HepG2 (cell line): ENCODE data around the gene HELZ2. TPM values are rescaled to one million over a fixed set of nuclear protein-coding genes. Genes with fewer than 3 reads are reported as not detected.

Experiments used
- ARID5B ChIP-seq: IDR thresholded peaks from 2 replicates; pipeline ENCODE4 v1.4.0; 2020; ENCODE audit warnings: mild to moderate bottlenecking, missing genetic modification reagents
- BCL3 ChIP-seq: sonication (generic); formaldehyde crosslinking; IDR thresholded peaks from 2 replicates; pipeline ENCODE4 v1.5.1; 2020; ENCODE audit warnings: mild to moderate bottlenecking, missing genetic modification reagents, moderate library complexity
- CBX5 ChIP-seq: sonication (generic); formaldehyde crosslinking; IDR thresholded peaks from 2 replicates; pipeline ENCODE4 v1.4.0; 2020; ENCODE audit warnings: missing genetic modification reagents, borderline replicate concordance
- DZIP1 ChIP-seq: sonication (generic); formaldehyde crosslinking; IDR thresholded peaks from 2 replicates; pipeline ENCODE4 v1.5.0; 2020; ENCODE audit warnings: mild to moderate bottlenecking, missing genetic modification reagents
- FOXA1 ChIP-seq, 2 experiments: fragments of 450-650 bp in 1 of 2; sonication (generic) in 1 of 2; formaldehyde crosslinking in 1 of 2; IDR thresholded peaks; 2 replicates each; pipeline versions ENCODE4 v1.4.0 to v1.6.1; 2016 to 2020; ENCODE audit warnings: missing genetic modification reagents in 1 of 2
- JARID2 ChIP-seq: sonication (generic); formaldehyde crosslinking; IDR thresholded peaks from 2 replicates; pipeline ENCODE4 v1.8.1; 2023; ENCODE audit warnings: missing genetic modification reagents, inconsistent platforms; ENCODE audit not compliant: insufficient replicate concordance
- TP53 ChIP-seq: sonication (generic); formaldehyde crosslinking; conservative IDR thresholded peaks from 2 replicates; pipeline ENCODE4 v1.4.0; 2020; ENCODE audit warnings: missing genetic modification reagents
- ZBTB1 ChIP-seq: sonication (generic); formaldehyde crosslinking; IDR thresholded peaks from 2 replicates; pipeline ENCODE4 v1.4.0; 2020; ENCODE audit warnings: missing genetic modification reagents, borderline replicate concordance
- ZBTB39 ChIP-seq: sonication (generic); formaldehyde crosslinking; IDR thresholded peaks from 2 replicates; pipeline ENCODE4 v1.5.0; 2020; ENCODE audit warnings: missing genetic modification reagents
- ZNF362 ChIP-seq: sonication (generic); formaldehyde crosslinking; IDR thresholded peaks from 2 replicates; pipeline ENCODE4 v1.4.0; 2020; ENCODE audit warnings: missing genetic modification reagents, mild to moderate bottlenecking, borderline replicate concordance
- ZNF367 ChIP-seq: sonication (generic); formaldehyde crosslinking; IDR thresholded peaks from 2 replicates; pipeline ENCODE4 v1.4.0; 2020; ENCODE audit warnings: missing genetic modification reagents, borderline replicate concordance
- ZNF460 ChIP-seq: sonication (generic); formaldehyde crosslinking; IDR thresholded peaks from 2 replicates; pipeline ENCODE4 v1.5.1; 2020; ENCODE audit warnings: missing genetic modification reagents, mild to moderate bottlenecking, borderline replicate concordance
- ZNF501 ChIP-seq: sonication (generic); formaldehyde crosslinking; IDR thresholded peaks from 2 replicates; pipeline ENCODE4 v1.5.1; 2020; ENCODE audit warnings: mild to moderate bottlenecking, moderate library complexity, missing genetic modification reagents
- ZNF616 ChIP-seq: sonication (generic); formaldehyde crosslinking; IDR thresholded peaks from 2 replicates; pipeline ENCODE4 v1.5.0; 2020; ENCODE audit warnings: low read depth, mild to moderate bottlenecking, missing genetic modification reagents
- ZNF782 ChIP-seq: sonication (generic); formaldehyde crosslinking; IDR thresholded peaks from 2 replicates; pipeline ENCODE4 v1.4.0; 2020; ENCODE audit warnings: missing genetic modification reagents, mild to moderate bottlenecking, borderline replicate concordance
- polyA plus RNA-seq, 8 experiments: library from polyadenylated mRNA; depleted of rRNA in 3 of 8; stranded (reverse) in 7 of 8; unstranded in 1 of 8; fragments of >200 nt; fragmentation: Illumina TruSeq in 4 of 8; extraction: Trizol in 4 of 8; gene quantifications; 2 replicates each; pipeline versions ENCODE4 v1.2.1 to v1.2.3, GENCODE V29; 2011 to 2016; ENCODE audit warnings: low read depth in 4 of 8, missing spikeins in 1 of 8, mixed read lengths in 1 of 8; ENCODE audit not compliant: insufficient read depth in 1 of 8
- total RNA-seq, 5 experiments: library from RNA; depleted of rRNA; stranded (reverse); fragments of >200 nt; fragmentation: Illumina TruSeq; extraction: Trizol; gene quantifications; 2 replicates each; pipeline ENCODE4 v1.2.3, GENCODE V29; 2016; ENCODE audit warnings: low read depth in 1 of 5

HELZ2 gene
- total and polyA plus RNA-seq, 2 of the 13 experiments (the other 11 are each of a cell fraction or from before 2014, with no cell fraction given): 9.6 to 10.1 TPM

- TF ChIP-seq ZNF616 (CRISPR knock-in tag) (0 out of 2 replicates have a peak, but pooled peaks have one; percentile 20), JARID2 (CRISPR knock-in tag) (no peak), ZNF460 (no peak), TP53 (no peak), ZNF501 (CRISPR knock-in tag) (peak; percentile 56; the same call in 1 of the 2 replicates), ZNF782 (CRISPR knock-in tag) (peak; percentile 25; the same call in 1 of the 2 replicates), ARID5B (CRISPR knock-in tag) (no peak), FOXA1 (IDR thresholded peaks at IDR 0.05) (no peak), FOXA1 (CRISPR knock-in tag; IDR thresholded peaks at IDR 0.05) (no peak), ZBTB1 (CRISPR knock-in tag) (no peak), ZBTB39 (CRISPR knock-in tag) (peak; percentile 57; the same call in 1 of the 2 replicates), DZIP1 (CRISPR knock-in tag) (no peak), ZNF362 (CRISPR knock-in tag) (no peak), CBX5 (no peak), ZNF367 (CRISPR knock-in tag) (peak; percentile 32; the same call in 1 of the 2 replicates), BCL3 (peak; percentile 87; the same call in 1 of the 2 replicates)
These were observed 39.0 kb downstream of the HELZ2 start (continued) for GRCh38 chr20:63534831-63535651.
